Measurements from ENCODE around the gene RECQL5.
A peak's percentile ranks its signal among the peaks of the same experiment; 100 is the strongest.
"Not testable (repeated sequence)": the region's sequence is repeated elsewhere in the genome, so short reads cannot be mapped to it uniquely, and the experiment has no call there.

Gene RECQL5

GRCh38 chr17:75614006-75614405 is 52.9 kb downstream of the RECQL5 start:
- DNase-seq = no peak

DNA sequence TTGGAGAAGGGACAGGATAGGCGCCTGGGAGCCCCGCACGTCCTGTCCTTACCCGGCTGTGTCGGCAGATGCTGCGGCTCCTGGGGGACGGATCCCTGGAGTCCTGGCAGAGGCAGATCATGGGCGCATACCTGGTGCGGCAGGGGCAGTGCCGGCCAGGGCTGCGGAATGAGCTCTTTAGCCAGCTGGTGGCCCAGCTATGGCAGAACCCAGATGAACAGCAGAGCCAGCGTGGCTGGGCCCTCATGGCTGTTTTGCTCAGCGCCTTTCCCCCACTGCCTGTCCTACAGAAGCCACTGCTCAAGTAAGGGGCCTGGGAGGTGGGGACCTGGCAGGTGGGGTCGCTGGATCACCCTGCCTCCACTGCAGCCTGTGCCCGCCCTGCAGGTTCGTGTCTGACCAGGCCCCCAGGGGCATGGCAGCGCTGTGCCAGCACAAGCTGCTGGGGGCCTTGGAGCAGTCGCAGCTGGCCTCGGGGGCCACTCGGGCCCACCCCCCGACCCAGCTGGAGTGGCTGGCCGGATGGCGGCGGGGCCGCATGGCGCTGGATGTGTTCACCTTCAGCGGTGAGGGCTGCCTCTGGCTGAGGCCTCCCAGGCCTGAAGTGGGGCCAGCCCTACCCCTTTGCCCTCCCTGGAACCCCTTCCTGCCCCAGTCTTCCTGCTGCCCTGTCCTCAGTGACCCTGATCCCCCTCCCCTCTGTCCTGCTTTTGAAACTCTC is 53.9 kb downstream of the RECQL5 start:
- no peak for DNase-seq

DNA sequence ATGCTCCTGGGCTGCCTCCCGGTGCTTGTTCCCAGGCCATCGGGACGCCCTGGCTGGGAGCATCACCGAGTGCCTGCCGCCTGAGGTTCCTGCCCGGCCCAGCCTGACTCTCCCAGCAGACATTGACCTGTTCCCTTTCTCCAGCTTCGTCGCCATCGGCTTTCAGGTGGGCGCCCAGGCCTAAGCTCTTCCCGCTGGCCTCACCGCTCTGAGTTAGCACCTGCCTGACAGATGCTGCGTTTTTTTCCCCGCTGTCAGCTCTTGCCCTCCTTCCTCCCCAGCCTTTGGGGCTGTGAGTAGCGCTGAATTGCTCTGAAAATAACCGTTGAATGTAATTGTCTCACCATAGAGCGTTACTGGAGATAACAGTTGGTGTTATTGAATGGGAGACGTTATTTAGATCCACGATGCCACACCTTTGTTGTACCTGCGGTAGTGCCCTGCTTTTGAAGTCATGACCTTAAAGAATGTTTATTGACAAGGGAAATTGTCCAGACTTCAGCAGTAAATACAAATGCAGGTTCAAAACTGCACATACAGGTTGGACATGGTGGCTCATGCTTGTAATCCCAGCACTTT is 55.0 kb downstream of the RECQL5 start:
- no peak for DNase-seq

DNA sequence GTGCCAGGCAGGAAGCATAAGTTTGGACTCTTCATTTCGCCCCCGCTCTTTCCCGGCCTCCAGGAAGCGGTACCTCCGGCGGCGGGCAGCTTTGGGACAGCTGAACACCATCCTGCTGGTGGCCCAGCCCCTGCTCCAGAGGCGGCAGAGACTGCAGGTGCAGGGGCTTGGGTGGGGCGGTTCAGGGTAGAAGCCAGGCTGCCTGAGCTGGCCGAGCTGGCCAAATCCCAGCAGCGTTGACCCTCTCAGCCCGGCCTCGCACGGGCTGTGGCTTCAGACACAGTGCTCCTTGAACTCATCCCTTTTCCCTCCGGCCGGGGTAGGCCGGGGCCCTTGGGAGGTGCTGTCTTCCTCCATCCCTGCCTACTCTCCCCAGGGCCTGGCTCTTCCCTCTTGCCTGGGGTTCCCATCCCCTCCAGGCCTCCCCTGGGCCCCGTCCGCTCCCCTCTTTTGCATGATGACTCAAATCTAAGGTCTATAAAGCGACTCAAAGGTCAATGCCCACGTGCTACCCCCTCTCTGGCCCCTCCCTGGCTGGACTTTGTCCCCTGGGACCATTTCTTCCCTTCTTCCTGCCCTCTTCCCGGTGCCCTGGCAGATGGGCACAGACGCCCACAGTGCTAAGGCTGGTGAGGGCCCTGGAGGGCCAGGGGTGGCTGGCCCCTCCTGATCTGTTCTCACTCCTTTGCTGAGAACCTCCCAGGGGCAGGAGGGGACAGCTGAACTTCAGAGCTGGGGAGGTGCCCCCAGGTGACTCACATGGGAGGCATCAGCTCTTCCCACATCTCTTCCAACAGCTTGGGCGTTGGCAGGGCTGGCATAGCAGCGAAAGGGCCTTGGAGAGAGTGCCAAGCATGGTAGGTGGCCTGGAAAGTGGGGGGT is 56.6 kb downstream of the RECQL5 start:
- no peak for DNase-seq

GRCh38 chr17:75607086-75607485 is 59.9 kb downstream of the RECQL5 start:
- no peak for DNase-seq

GRCh38 chr17:75605790-75606189 is 61.2 kb downstream of the RECQL5 start:
- DNase-seq = no peak

GRCh38 chr17:75604034-75604695 is 62.8 kb downstream of the RECQL5 start:
- DNase-seq = no peak

- no peak for DNase-seq
Observed at GRCh38 chr17:75603123-75603522, 63.8 kb downstream of the RECQL5 start.

- no peak for DNase-seq
Observed at GRCh38 chr17:75602644-75603043, 64.3 kb downstream of the RECQL5 start.

GRCh38 chr17:75601057-75601987 is 65.6 kb downstream of the RECQL5 start:
- peak; percentile 88 for DNase-seq

DNA sequence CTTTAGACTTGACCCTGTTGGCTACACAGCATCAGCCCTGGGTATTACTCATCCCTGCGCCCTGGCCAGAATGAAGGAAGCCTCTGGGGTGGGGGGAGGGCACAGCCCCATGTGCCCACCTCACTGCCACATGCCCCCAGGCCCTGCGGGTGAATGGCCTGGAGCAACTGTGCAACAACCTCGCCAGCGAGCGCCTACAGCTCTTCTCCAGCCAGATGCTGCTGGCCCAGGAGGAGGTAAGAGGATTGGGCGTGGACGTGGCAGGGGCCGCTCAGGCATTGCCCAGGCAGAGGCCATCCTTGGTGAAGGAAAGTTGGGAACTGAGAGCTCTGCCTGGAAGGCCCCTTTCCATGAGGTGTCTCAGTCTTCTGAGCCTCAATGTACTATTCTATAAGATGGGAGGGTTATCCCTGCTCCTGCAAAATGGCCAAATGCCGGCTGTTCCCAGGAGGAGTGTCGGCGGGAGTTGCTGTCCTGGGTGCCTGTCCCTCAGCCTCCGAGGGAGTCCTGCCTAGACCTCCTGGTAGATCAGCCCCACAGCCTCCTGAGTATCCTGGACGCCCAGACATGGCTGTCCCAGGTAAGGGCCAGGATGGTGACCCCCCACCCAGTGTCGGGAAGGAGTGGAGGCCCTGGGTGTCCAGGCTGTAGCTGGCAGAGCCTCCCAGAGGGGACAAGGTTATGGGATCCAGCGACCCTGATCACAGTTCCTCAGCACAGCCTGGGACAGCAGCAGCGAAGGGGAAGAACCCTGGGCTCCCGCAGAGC is 70.5 kb downstream of the RECQL5 start:
- DNase-seq = no peak

GRCh38 chr17:75595920-75596313 is 71.0 kb downstream of the RECQL5 start:
- no peak for DNase-seq

DNA sequence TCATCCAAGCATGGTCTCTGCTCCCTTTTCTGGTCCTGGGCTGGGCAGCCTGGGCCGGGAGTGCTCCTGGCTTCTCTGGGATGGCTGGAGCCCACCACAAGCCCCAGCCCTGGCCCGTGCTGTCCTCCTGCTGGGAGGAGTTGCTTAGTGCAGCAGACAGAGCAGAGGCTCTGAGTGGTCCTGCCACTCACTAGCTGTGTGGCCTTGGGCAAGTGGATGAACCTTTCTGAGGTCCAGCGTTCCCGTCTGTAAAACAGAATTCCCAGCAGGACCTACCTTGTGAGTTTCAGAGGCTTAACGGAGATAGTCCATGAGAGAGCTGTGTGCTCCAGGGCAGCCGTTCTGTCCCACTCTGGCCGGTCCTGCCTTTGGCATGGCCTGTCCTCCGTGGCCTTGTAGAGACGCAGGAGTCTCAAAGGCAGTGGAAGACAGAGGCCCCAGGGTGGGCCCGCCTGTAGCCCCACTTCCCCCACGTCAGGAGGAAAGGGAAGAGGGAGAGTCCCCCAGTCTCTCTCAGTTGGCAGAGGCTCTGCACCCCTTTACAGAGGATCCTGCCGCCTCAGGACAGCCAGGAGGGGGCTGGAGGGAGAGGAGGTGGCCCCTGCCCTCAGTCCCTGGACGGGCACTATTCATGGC is 71.6 kb downstream of the RECQL5 start:
- DNase-seq = no peak

GRCh38 chr17:75594499-75595283 is 72.3 kb downstream of the RECQL5 start:
- DNase-seq = no peak

DNA sequence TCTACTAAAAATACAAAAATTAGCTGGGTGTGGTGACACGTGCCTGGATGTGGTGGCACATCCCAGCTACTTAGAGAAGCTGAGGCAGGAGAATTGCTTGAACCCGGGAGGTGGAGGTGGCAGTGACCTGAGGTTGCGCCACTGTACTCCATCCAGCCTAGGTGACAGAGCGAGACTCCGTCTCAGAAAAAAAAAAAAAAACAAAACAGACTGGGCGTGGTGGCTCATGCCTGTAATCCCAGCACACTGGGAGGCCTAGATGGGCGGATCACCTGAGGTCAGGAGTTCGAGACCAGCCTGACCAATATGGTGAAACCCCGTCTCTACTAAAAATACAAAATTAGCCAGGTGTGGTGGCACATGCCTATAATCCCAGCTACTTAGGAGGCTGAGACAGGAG is 73.5 kb downstream of the RECQL5 start:
- DNase-seq = not testable (repeated sequence)

- DNase-seq = no peak
Observed at GRCh38 chr17:75592348-75593020, 74.5 kb downstream of the RECQL5 start.

DNA sequence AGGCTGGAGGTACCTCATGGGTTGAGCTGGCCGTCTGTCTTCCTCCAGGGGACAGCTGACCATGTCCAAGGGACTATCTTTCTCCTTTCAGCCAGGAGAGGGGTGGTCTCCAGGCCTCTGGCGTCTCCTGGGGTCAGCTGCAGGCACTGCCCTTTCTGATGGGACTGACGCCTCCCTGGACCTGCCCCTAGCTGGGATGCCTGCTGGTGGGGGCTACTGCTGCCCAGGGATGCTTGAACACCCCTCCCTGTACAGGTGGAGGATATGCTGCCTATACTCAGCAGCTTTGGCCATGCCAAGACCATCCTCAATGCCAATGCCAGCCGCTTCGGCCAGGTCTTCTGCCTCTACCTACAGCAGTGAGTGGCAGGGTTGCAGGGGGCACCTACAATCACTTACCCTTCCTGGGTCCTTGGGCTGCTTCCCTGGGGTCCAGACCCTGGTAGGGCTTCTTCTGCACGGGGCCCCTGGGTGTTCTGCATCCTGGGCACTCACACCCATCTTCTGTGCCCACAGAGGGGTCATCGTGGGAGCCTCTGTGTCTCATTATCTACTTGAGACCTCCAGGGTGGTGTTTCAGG is 75.1 kb downstream of the RECQL5 start:
- DNase-seq = no peak

DNA sequence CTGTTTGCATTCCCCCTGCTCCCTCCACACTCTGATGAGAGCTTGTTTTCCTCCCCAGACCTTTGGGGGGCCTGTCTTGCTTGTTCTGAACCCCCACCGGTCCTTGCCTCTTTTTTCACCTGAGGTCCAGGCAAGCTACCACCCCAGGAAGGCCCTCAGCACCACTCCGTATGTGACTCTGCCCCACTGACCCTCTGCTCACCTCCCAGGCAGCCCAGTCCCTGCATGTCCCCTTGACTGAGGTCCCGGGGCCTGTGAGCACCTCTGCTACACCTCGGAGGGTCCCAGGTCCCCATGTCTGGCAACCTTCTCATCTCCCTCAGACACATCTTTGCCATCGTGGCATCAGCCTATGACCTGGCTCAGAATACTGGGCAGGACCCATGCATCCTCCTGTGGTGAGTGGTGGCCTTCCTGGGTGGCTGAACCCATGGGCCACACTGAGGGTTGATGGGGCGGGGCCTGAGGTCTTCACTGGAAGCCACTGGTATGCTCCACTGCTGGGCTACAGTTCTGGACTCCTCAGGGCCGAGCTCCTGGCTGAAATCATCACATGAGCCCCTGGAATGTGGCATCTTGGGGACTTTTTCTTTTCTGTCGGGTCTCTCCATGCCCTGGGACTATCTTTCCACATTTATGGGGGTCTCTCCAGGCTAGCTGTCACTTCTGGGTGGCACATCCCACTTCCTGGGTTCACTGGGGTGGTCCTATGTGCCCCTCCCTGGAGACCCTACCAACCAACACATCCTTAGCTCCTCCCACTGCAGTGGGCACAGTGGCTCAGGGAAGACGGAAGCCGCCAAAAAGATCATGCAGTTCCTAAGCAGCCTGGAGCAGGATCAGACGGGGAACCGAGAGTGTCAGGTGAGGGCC is 75.9 kb downstream of the RECQL5 start:
- no peak for DNase-seq
